K562 (cell line): ENCODE data around the gene PNRC1. TPM values are rescaled to one million over a fixed set of nuclear protein-coding genes. Genes with fewer than 3 reads are reported as not detected.

Source experiments
- ARHGAP35 ChIP-seq: fragments of 450-650 bp; IDR thresholded peaks from 2 replicates; pipeline ENCODE4 v1.6.1; 2018; ENCODE audit not compliant: partially characterized antibody
- SMARCE1 ChIP-seq: fragments of 450-650 bp; IDR thresholded peaks from 2 replicates; pipeline ENCODE4 v1.7.1; 2016; ENCODE audit warnings: mild to moderate bottlenecking
- TAF1 ChIP-seq: IDR thresholded peaks from 2 replicates; pipeline ENCODE4 v1.6.1; 2011; ENCODE audit warnings: mild to moderate bottlenecking, low read length, moderate library complexity; ENCODE audit not compliant: insufficient read depth, control insufficient read depth, severe bottlenecking; ENCODE audit errors: extremely low read depth
- TSC22D4 ChIP-seq: fragments of 450-650 bp; IDR thresholded peaks from 2 replicates; pipeline ENCODE4 v1.6.1; 2016; ENCODE audit warnings: missing genetic modification characterization, missing biosample characterization, control low read depth
- ZBTB17 ChIP-seq: fragments of 450-650 bp; formaldehyde crosslinking; IDR thresholded peaks from 2 replicates; pipeline ENCODE4 v1.4.0; 2020; ENCODE audit warnings: mild to moderate bottlenecking
- polyA plus RNA-seq, 8 experiments: library from polyadenylated mRNA; depleted of rRNA in 4 of 8; stranded (reverse) in 5 of 8; unstranded in 3 of 8; fragments of >200 nt; fragmentation: Nextera tagmentation in 2 of 8; fragmentation: Illumina TruSeq in 1 of 8; extraction: Ambion mirVana in 2 of 8; extraction: Trizol in 1 of 8; gene quantifications; 2 replicates each; pipeline versions ENCODE4 v1.2.1 to v1.2.3, GENCODE V29; 2011 to 2014; ENCODE audit warnings: inconsistent platforms in 1 of 8, missing spikeins in 1 of 8
- total RNA-seq, 7 experiments: library from RNA; depleted of rRNA in 6 of 7; stranded (reverse); fragments of >200 nt in 6 of 7; fragmentation: Illumina TruSeq in 2 of 7; extraction: Trizol in 2 of 7; gene quantifications; 2 replicates each; pipeline versions ENCODE4 v1.2.1 to v1.2.3, GENCODE V29; 2011 to 2021; ENCODE audit warnings: low replicate concordance in 1 of 7
- TF ChIP-seq, protein P1 (sequence below): fragments of 200-800 bp; sonication (Bioruptor generic); IDR thresholded peaks from 2 replicates; pipeline ENCODE4 v1.6.1; 2017; ENCODE audit warnings: missing genetic modification characterization, missing compliant biosample characterization
- TF ChIP-seq, protein P2 (sequence below), 2 experiments: fragments of 200-800 bp in 1 of 2; sonication (Bioruptor generic) in 1 of 2; sonication (generic) in 1 of 2; formaldehyde crosslinking in 1 of 2; IDR thresholded peaks in 1 of 2; conservative IDR thresholded peaks in 1 of 2; 2 replicates each; pipeline versions ENCODE4 v1.5.0 to v1.6.1; 2016 to 2020; ENCODE audit warnings: missing compliant biosample characterization in 1 of 2, missing genetic modification characterization in 1 of 2, missing genetic modification reagents in 1 of 2
- TF ChIP-seq, protein P3 (sequence below): fragments of 450-650 bp; formaldehyde crosslinking; IDR thresholded peaks from 2 replicates; pipeline ENCODE4 v1.4.0; 2020; ENCODE audit warnings: mild to moderate bottlenecking, mixed read lengths
- TF ChIP-seq, protein P4 (sequence below), 2 experiments: IDR thresholded peaks; 2 replicates each; pipeline ENCODE4 v1.6.1; 2011; ENCODE audit warnings: borderline replicate concordance in 1 of 2, control low read depth in 1 of 2, low read depth in 1 of 2, low read length in 1 of 2, mild to moderate bottlenecking in 1 of 2, mixed read lengths in 1 of 2, moderate library complexity in 1 of 2; ENCODE audit not compliant: insufficient read depth in 1 of 2, insufficient read length in 1 of 2, poor library complexity in 1 of 2, severe bottlenecking in 1 of 2; ENCODE audit errors: extremely low read depth in 1 of 2
- TF ChIP-seq, protein P5 (sequence below): fragments of 450-650 bp; IDR thresholded peaks from 2 replicates; pipeline ENCODE4 v1.6.1; 2016; ENCODE audit warnings: low read depth

The PNRC1 gene
- total and polyA plus RNA-seq, 9 of the 15 experiments (the other 6 are each of a cell fraction or from before 2014, with no cell fraction given): 1.2 to 10.8 (median 6.5) TPM

DNA sequence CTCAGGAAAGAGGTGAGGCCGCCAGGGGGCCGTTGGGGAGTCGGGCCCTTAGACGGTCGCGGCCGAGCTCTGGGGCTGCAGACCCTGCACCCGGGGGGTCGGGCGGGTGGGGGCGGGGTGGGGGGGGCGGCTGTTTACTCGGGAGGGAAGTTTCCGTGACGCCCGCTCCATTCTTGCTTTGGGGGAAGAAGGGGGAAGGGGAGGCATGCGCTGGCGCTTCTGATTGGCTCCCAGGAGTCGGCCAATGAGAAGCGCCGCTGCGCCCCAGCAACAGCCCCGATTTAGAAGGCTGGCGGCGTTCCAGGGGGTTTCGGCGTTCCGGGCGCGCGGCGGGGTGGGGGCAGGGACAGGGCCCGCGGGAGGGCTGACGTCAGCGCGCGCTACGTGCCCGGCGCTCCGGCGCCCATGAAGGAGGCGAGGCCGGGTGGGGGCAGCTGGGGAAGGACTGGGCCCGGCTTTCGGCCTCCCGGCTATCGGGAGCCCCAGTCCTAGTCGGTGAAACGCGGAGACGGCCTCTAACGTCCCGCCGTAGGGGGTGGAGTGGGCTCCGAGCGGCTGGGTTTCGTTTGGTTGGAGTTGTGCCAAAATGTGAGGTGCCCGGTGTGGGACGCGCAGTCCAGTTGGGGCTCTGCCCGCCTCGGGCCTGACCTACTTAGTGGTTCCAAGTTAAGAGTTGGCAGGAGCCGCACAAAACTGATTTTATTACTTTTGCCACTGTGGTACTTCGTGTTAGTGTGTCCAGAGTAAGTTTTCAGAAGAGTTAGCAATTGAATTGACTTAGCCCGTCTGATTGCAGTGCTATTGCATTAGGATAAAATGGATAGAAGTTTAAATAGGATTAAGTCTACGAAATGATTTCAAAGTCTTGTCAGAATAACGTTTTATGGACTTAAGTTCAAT is 1.1 kb downstream of the PNRC1 start (continued):
- TF ChIP-seq, protein P1, sequence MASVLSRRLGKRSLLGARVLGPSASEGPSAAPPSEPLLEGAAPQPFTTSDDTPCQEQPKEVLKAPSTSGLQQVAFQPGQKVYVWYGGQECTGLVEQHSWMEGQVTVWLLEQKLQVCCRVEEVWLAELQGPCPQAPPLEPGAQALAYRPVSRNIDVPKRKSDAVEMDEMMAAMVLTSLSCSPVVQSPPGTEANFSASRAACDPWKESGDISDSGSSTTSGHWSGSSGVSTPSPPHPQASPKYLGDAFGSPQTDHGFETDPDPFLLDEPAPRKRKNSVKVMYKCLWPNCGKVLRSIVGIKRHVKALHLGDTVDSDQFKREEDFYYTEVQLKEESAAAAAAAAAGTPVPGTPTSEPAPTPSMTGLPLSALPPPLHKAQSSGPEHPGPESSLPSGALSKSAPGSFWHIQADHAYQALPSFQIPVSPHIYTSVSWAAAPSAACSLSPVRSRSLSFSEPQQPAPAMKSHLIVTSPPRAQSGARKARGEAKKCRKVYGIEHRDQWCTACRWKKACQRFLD: 0 out of 2 replicates have a peak, but pooled peaks have one; percentile 78
- TF ChIP-seq SMARCE1: 0 out of 2 replicates have a peak, but pooled peaks have one; percentile 29
- TF ChIP-seq, protein P2, sequence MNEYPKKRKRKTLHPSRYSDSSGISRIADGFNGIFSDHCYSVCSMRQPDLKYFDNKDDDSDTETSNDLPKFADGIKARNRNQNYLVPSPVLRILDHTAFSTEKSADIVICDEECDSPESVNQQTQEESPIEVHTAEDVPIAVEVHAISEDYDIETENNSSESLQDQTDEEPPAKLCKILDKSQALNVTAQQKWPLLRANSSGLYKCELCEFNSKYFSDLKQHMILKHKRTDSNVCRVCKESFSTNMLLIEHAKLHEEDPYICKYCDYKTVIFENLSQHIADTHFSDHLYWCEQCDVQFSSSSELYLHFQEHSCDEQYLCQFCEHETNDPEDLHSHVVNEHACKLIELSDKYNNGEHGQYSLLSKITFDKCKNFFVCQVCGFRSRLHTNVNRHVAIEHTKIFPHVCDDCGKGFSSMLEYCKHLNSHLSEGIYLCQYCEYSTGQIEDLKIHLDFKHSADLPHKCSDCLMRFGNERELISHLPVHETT (CRISPR knock-in tag; conservative IDR thresholded peaks at IDR 0.05 in 1 of 2, IDR thresholded peaks at IDR 0.05 in 1 of 2): peak in 1 of 2 experiments; percentile 83; a peak in 2 of 4 replicates
- TF ChIP-seq, protein P3, sequence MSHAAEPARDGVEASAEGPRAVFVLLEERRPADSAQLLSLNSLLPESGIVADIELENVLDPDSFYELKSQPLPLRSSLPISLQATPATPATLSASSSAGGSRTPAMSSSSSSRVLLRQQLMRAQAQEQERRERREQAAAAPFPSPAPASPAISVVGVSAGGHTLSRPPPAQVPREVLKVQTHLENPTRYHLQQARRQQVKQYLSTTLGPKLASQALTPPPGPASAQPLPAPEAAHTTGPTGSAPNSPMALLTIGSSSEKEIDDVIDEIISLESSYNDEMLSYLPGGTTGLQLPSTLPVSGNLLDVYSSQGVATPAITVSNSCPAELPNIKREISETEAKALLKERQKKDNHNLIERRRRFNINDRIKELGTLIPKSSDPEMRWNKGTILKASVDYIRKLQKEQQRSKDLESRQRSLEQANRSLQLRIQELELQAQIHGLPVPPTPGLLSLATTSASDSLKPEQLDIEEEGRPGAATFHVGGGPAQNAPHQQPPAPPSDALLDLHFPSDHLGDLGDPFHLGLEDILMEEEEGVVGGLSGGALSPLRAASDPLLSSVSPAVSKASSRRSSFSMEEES (CRISPR knock-in tag): 0 out of 2 replicates have a peak, but pooled peaks have one; percentile 3
- peak; percentile 73 for TF ChIP-seq ZBTB17 (CRISPR knock-in tag)
- TF ChIP-seq TSC22D4: no peak
- no peak for TF ChIP-seq ARHGAP35
- TF ChIP-seq, protein P4, sequence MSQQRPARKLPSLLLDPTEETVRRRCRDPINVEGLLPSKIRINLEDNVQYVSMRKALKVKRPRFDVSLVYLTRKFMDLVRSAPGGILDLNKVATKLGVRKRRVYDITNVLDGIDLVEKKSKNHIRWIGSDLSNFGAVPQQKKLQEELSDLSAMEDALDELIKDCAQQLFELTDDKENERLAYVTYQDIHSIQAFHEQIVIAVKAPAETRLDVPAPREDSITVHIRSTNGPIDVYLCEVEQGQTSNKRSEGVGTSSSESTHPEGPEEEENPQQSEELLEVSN (IDR thresholded peaks at IDR 0.05; ENCODE audit: borderline replicate concordance in 1 of 2, extremely low read depth in 1 of 2, insufficient read depth in 1 of 2, insufficient read length in 1 of 2, low read depth in 1 of 2, low read length in 1 of 2, poor library complexity in 1 of 2, severe bottlenecking in 1 of 2): peak; percentile 44 to 53
- TF ChIP-seq, protein P5, sequence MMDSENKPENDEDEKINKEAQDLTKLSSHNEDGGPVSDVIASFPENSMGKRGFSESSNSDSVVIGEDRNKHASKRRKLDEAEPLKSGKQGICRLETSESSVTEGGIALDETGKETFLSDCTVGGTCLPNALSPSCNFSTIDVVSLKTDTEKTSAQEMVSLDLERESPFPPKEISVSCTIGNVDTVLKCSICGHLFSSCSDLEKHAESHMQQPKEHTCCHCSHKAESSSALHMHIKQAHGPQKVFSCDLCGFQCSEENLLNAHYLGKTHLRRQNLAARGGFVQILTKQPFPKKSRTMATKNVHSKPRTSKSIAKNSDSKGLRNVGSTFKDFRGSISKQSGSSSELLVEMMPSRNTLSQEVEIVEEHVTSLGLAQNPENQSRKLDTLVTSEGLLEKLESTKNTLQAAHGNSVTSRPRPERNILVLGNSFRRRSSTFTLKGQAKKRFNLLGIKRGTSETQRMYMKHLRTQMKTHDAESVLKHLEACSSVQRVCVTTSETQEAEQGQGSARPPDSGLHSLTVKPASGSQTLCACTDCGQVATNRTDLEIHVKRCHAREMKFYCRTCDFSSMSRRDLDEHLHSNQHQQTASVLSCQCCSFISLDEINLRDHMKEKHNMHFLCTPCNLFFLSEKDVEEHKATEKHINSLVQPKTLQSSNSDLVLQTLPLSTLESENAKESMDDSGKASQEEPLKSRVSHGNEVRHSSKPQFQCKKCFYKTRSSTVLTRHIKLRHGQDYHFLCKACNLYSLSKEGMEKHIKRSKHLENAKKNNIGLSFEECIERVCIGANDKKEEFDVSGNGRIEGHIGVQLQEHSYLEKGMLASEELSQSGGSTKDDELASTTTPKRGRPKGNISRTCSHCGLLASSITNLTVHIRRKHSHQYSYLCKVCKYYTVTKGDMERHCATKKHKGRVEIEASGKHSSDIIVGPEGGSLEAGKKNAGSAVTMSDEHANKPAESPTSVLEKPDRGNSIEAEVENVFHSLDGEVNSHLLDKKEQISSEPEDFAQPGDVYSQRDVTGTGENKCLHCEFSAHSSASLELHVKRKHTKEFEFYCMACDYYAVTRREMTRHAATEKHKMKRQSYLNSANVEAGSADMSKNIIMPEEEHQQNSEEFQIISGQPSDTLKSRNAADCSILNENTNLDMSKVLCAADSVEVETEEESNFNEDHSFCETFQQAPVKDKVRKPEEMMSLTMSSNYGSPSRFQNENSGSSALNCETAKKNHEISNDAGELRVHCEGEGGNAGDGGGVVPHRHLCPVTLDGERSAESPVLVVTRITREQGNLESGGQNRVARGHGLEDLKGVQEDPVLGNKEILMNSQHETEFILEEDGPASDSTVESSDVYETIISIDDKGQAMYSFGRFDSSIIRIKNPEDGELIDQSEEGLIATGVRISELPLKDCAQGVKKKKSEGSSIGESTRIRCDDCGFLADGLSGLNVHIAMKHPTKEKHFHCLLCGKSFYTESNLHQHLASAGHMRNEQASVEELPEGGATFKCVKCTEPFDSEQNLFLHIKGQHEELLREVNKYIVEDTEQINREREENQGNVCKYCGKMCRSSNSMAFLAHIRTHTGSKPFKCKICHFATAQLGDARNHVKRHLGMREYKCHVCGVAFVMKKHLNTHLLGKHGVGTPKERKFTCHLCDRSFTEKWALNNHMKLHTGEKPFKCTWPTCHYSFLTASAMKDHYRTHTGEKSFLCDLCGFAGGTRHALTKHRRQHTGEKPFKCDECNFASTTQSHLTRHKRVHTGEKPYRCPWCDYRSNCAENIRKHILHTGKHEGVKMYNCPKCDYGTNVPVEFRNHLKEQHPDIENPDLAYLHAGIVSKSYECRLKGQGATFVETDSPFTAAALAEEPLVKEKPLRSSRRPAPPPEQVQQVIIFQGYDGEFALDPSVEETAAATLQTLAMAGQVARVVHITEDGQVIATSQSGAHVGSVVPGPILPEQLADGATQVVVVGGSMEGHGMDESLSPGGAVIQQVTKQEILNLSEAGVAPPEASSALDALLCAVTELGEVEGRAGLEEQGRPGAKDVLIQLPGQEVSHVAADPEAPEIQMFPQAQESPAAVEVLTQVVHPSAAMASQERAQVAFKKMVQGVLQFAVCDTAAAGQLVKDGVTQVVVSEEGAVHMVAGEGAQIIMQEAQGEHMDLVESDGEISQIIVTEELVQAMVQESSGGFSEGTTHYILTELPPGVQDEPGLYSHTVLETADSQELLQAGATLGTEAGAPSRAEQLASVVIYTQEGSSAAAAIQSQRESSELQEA: 0 out of 2 replicates have a peak, but pooled peaks have one; percentile 50
- TF ChIP-seq TAF1: peak; percentile 45
